Transverse colon (tissue), 4 donors: Measurements from ENCODE around the gene ZNF335. TPM values are rescaled to one million over a fixed set of nuclear protein-coding genes. Genes with fewer than 3 reads are reported as not detected.
A peak's percentile ranks its signal among the peaks of the same experiment; 100 is the strongest.

Experiments used
- DNase-seq: peaks from one replicate; pipeline ENCODE4 v3.0.0-alpha.2; 2019
- H3K27ac ChIP-seq, 4 donors: fragments of 200-600 bp; sonication (generic); 2 replicates each; pipeline ENCODE4 v1.5.1; 2016 to 2018; ENCODE audit warnings: inconsistent platforms in 4 of 4
- H3K27me3 ChIP-seq: fragments of 200-600 bp; sonication (generic); 2 replicates; pipeline ENCODE4 v1.5.1; 2017; ENCODE audit warnings: inconsistent platforms
- H3K36me3 ChIP-seq, 4 donors: fragments of 200-600 bp; sonication (generic); 2 replicates each; pipeline ENCODE4 v1.5.1; 2017 to 2019; ENCODE audit warnings: inconsistent platforms in 4 of 4
- H3K4me1 ChIP-seq, 4 donors: fragments of 200-600 bp; sonication (generic); 2 replicates each; pipeline ENCODE4 v1.5.1; 2017 to 2020; ENCODE audit warnings: inconsistent platforms in 4 of 4
- H3K4me3 ChIP-seq, 4 donors: fragments of 200-600 bp; sonication (generic); 1 replicate in 1 of 4; 2 replicates in 3 of 4; pipeline versions ENCODE4 v1.5.1 to v1.6.1; 2017 to 2019; ENCODE audit warnings: inconsistent platforms in 4 of 4
- H3K9me3 ChIP-seq, 2 donors: fragments of 200-600 bp; sonication (generic); 2 replicates each; pipeline ENCODE4 v1.5.1; 2017 to 2019; ENCODE audit warnings: inconsistent platforms in 2 of 2
- EP300 ChIP-seq: sonication (generic); formaldehyde crosslinking; IDR thresholded peaks from one replicate; pipeline ENCODE4 v1.6.1; 2017; ENCODE audit warnings: antibody characterized with exemption, low read depth
- POLR2A ChIP-seq: fragments of 450-650 bp; IDR thresholded peaks from one replicate; pipeline ENCODE4 v1.6.1; 2016; ENCODE audit warnings: antibody characterized with exemption, mild to moderate bottlenecking, moderate library complexity
- POLR2AphosphoS5 ChIP-seq, 3 donors: sonication (generic); formaldehyde crosslinking; IDR thresholded peaks; one replicate each; pipeline ENCODE4 v1.6.1; 2016; ENCODE audit warnings: antibody characterized with exemption in 3 of 3
- WGBS, 2 donors: methylation state at CpG; one replicate each; pipeline ENCODE4 v1.1.5; 2018; ENCODE audit warnings: low coverage in 1 of 2; 5-methylcytosine and 5-hydroxymethylcytosine counted together
- in situ Hi-C, 4 donors: fragments of 200-750 bp; cut with MboI; loops; one replicate each; pipeline versions ENCODE4 v1.15.0 to v1.15.1; 2017; ENCODE audit warnings: low sequenced_read_pairs in 3 of 4, low pct_ligation_motif_present in 1 of 4, low pct_unique_long_range_greater_than_20kb in 1 of 4
- intact Hi-C: fragments of 100-400 bp; cut with DNase I; formaldehyde crosslinking; loops from one replicate; pipeline ENCODE4 v1.15.1; 2023; ENCODE audit warnings: low total_unique reads
- total RNA-seq, 4 donors: library from RNA; depleted of rRNA; stranded (reverse); fragments of >200 nt; gene quantifications; one replicate each; pipeline ENCODE4 v1.1.0, GENCODE V29; 2016
- TF ChIP-seq, protein P1 (sequence below), 5 experiments: fragments of 200-600 bp in 3 of 5; fragments of 450-650 bp in 2 of 5; sonication (generic) in 3 of 5; IDR thresholded peaks; 1 replicate in 2 of 5; 2 replicates in 3 of 5; pipeline ENCODE4 v1.5.1; 2016 to 2017; ENCODE audit warnings: antibody characterized with exemption in 5 of 5, inconsistent platforms in 3 of 5, mild to moderate bottlenecking in 2 of 5, moderate library complexity in 1 of 5

ZNF335 gene
- total RNA-seq, 4 donors from 2014 or later, result 27.0 to 80.0 (median 32.4) TPM

DNA sequence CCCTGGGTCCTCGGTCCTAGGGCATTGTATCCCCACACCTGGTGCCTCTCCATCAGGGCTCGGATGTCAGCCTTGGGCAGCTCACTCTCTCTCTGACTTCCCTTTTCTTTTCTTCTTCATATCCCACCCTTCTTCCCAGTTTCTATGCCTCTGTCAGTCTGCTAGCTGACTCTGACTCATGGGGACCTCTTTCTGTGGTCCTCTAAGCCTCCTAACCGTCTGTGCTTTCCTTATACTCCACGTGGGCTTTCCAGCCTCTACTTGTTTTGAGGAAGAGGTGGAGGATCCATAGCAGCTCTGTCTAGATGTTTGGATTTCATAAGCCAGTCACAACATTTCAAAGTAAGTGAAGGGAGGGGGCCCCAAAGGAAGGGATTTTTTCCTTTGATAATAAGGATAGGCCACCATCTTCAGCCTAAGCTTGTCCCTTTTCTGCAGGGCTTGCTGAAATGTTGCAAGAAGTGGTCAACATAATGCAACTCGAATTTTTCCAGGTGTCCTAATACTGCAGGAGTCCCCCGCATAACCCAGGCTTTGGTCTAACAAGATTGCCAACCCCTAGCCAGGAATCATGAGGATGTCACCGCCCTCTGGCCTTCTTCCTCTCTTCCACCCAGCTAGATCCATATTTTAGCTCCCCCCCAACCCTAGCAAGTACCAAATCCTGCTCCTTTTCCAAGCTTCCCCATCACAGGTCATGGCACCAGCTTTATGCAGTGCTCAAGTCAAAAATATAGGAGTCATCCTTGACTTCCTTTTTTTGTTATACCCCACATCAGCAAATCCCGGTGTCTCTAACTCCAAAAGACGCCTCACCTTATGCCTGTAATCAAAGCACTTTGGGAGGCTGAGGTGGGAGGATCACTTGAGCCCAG is 51.3 kb downstream of the ZNF335 start:
- WGBS, 2 donors, result 74 to 79% methylated on average over 3 to 9 of the region's 9 CpGs
- intact Hi-C loops, result no loop called here
- H3K36me3 ChIP-seq, result no peaks in the 10 kb centered on the region

GRCh38 chr20:45919542-45920399 is 52.2 kb downstream of the ZNF335 start:
- TF ChIP-seq POLR2AphosphoS5 (IDR thresholded peaks at IDR 0.05), result no peak
- TF ChIP-seq POLR2A, result no peak
- TF ChIP-seq EP300, result no peak
- TF ChIP-seq, protein P1, sequence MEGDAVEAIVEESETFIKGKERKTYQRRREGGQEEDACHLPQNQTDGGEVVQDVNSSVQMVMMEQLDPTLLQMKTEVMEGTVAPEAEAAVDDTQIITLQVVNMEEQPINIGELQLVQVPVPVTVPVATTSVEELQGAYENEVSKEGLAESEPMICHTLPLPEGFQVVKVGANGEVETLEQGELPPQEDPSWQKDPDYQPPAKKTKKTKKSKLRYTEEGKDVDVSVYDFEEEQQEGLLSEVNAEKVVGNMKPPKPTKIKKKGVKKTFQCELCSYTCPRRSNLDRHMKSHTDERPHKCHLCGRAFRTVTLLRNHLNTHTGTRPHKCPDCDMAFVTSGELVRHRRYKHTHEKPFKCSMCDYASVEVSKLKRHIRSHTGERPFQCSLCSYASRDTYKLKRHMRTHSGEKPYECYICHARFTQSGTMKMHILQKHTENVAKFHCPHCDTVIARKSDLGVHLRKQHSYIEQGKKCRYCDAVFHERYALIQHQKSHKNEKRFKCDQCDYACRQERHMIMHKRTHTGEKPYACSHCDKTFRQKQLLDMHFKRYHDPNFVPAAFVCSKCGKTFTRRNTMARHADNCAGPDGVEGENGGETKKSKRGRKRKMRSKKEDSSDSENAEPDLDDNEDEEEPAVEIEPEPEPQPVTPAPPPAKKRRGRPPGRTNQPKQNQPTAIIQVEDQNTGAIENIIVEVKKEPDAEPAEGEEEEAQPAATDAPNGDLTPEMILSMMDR (IDR thresholded peaks at IDR 0.05), result no peak
- Histone ChIP-seq H3K27ac (peak overlapping the region; percentile 61 to 78 (median 68)), H3K9me3 (no peaks in the 10 kb centered on the region), H3K4me3 (no peak overlapping the region), H3K27me3 (no peaks in the 10 kb centered on the region), H3K36me3 (no peaks in the 10 kb centered on the region), H3K4me1 (peaks cover 4 to 54% (median 19%) of the 10 kb centered on the region in 4 donors)
- intact Hi-C loops, result no loop called here
- peak; percentile 54 for DNase-seq
- in situ Hi-C loops, result no loop called here
- WGBS, 2 donors, result 31 to 58% methylated on average over 5 to 10 of the region's 11 CpGs

More for the DNA sequence above, 51.3 kb downstream of the ZNF335 start:
- Histone ChIP-seq H3K9me3 (no peaks in the 10 kb centered on the region), H3K27me3 (no peaks in the 10 kb centered on the region), H3K4me1 (peaks cover 4 to 51% (median 19%) of the 10 kb centered on the region in 4 donors), H3K4me3 (no peak overlapping the region), H3K27ac (peak overlapping the region; percentile 61 to 78 (median 68))
- no peak for DNase-seq
- TF ChIP-seq POLR2AphosphoS5 (IDR thresholded peaks at IDR 0.05), result no peak
- TF ChIP-seq POLR2A, result no peak
- TF ChIP-seq, protein P1 (IDR thresholded peaks at IDR 0.05), result no peak
- TF ChIP-seq EP300, result no peak
- in situ Hi-C loops, result no loop called here

GRCh38 chr20:45918779-45919537 is 53.0 kb downstream of the ZNF335 start:
- H3K4me3 ChIP-seq, result no peak overlapping the region
- H3K27ac ChIP-seq, result peak overlapping the region; percentile 61 to 78 (median 68)
- 78 to 97% methylated on average over 5 to 12 of the region's 12 CpGs for WGBS, 2 donors
- TF ChIP-seq EP300 (no peak), POLR2A (no peak), POLR2AphosphoS5 (IDR thresholded peaks at IDR 0.05) (no peak)
- TF ChIP-seq, protein P1 (IDR thresholded peaks at IDR 0.05), result no peak
- no peaks in the 10 kb centered on the region for H3K36me3 ChIP-seq
- no peak for DNase-seq
- intact Hi-C loops, result no loop called here
- H3K9me3 ChIP-seq, result no peaks in the 10 kb centered on the region
- H3K4me1 ChIP-seq, result peaks cover 0 to 54% (median 16%) of the 10 kb centered on the region in 4 donors
- H3K27me3 ChIP-seq, result no peaks in the 10 kb centered on the region
- in situ Hi-C loops, result no loop called here
